Left lobe of liver (tissue), 2 donors: ENCODE data around the gene TPRG1L. TPM values are rescaled to one million over a fixed set of nuclear protein-coding genes. Genes with fewer than 3 reads are reported as not detected.
"Not testable (repeated sequence)": the region's sequence is repeated elsewhere in the genome, so short reads cannot be mapped to it uniquely, and the experiment has no call there.

Source experiments
- ATAC-seq: fragments of 200-7000 bp; cut with Tn5 transposase; one replicate; pipeline ENCODE4 v1.9.1; 2020; ENCODE audit warnings: mild to moderate bottlenecking, moderate library complexity
- DNase-seq: peaks from one replicate; pipeline ENCODE4 v3.0.0-alpha.2; 2020; ENCODE audit warnings: low spot score
- total RNA-seq: library from RNA; stranded (reverse); gene quantifications from one replicate; pipeline ENCODE4 v1.2.1, GENCODE V29; 2021
- donor health status: DM: no; HTN: no; CAD: no; lungs with moderate emphysema.
- donor health status: DM: no; HTN: yes; CAD: no.

Gene TPRG1L
- total RNA-seq, 1 donor from 2014 or later, result 49.9 TPM

DNA sequence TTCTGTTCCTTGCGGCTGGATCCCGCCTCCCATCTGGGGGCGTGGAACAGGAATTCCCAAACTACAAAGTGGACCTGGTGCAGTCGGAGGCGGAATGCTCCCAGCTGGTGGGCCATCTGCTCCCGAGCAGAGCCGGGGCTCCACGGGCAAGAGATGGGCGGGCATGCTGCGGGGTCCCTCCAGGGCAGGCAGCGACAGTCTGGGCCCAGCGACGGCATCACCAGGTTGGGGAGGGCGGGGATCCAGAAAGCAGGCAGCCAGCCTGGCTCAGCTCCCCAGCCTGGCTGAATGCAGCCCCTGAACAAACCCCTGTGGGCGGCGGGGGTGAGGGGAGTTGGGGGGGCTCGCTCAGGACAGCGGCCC is 17.1 kb upstream of the TPRG1L start:
- ATAC-seq, result no peak
- DNase-seq, result no peak

DNA sequence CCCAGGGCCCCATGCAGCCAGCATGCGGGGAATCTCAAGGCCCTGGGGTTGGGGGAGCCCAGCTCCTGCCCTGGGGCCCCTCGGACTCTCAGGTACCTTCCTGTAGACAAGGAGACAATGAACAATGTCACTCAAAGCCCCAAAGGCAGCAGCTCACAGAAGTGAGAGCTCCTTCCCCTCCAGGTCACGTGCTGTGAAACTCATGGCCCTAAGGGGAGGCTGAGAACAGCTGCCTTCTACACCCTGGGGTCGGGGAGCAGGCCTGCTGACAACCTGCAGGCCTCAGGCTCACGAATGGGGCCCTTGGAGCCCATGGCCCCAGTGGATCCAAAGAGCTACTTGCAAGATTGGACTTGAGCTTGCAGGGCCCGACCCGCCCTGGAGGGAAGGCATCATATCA is 16.7 kb upstream of the TPRG1L start:
- no peak for ATAC-seq
- no peak for DNase-seq

DNA sequence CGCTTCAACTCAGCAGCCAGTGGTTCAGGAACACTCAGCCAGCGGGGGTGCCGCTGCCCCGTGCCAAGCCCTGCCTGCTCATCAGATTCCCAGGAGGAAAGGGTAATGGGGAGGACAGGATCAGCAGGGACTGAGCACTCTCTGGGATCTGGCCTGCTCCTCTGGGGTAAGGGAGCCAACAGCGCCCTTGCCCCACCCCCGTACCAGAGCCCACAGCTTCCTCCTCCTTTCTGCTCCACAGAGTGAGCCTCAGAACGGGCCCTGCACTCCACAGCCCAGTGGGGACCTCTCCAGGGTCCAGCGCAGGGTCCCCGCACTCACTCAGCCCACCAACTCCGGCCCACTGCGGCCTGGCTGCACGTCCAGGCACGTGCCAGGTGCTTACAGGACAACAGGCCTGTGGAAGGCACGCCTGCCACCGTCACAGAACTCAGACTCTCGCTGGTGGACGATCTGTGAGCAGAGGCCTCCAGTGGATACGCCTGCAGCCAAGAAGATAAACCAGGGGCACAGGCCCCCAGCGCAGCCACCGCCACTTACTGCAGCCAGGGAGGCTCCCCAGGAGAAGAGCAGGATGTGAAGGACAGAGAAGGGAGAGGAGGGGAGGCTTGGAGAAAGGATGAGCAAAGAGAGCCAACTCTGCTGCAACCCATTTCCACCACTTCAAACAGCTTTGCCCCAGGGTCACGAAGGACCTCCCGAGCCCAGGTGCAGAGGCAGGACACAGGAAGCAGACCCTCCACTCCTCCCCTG is 15.6 kb upstream of the TPRG1L start:
- ATAC-seq (no peak), DNase-seq (no peak)

DNA sequence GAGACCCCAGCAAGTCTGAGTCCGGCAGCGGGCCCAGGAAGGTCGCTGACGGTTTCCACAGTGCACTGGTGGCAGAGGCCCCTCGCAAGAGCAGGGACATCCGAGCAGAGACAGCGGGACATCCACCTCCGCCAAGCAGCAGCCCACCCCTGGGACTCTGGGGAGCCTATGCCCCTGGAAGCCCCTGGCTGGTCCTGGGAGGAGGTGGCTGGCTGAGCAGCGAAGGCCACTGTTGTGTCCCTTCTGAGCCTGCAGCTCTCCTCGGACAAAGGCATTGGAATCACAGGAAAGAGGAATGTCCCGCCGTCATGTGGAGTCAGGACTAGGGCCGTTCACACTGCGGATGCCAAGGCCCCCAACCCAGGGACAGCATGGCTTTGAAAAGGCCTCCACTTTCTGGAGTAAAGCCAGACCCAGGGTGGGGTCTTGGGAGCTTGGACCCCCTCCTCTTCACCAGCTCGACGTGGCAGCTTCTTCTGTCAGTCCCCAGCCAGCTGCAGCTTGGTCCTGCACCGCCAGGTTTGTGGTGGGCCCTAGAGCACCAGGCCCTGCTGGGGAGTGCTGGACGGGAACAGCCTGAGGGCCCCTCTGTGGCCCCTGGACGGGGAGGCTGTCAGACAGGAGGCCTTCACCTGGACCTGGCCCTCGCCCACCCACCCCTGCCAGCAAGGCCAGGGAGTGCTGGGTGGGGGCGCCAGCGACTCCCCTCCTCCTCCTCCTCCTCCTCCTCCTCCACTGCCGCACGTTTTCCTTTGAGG is 14.9 kb upstream of the TPRG1L start:
- ATAC-seq, result no peak
- DNase-seq, result no peak

DNA sequence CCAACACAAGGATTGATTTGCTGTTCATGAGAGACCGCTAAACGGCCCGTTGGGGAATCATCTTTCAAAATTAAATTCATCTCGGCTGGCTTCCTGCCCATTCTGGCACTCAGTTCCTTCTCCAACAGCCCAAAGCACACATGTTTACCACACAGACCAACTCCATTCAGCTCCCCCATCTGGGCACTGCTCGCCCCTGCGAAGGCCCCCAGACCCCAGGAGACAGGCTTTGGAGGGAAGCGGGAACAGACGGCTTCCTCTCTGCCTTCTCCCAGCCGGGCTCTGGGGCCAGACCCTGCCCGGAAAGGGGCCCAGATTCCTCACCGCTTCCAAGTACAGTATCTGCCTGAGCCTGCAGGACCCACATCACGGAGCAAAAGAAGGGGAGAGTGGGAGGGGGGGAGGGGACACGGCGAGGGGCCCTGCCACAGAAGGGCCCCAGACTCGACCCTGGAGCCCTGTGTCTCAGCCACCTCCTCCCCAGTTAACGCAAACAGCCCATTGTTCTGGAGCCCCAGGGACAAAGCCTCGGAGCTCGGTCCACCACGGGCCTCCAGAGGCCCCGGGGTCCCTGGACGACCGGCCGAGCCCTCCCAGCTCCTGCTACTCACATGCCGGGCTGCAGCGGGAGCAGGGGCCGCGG is 14.2 kb upstream of the TPRG1L start:
- no peak for ATAC-seq
- DNase-seq, result no peak

DNA sequence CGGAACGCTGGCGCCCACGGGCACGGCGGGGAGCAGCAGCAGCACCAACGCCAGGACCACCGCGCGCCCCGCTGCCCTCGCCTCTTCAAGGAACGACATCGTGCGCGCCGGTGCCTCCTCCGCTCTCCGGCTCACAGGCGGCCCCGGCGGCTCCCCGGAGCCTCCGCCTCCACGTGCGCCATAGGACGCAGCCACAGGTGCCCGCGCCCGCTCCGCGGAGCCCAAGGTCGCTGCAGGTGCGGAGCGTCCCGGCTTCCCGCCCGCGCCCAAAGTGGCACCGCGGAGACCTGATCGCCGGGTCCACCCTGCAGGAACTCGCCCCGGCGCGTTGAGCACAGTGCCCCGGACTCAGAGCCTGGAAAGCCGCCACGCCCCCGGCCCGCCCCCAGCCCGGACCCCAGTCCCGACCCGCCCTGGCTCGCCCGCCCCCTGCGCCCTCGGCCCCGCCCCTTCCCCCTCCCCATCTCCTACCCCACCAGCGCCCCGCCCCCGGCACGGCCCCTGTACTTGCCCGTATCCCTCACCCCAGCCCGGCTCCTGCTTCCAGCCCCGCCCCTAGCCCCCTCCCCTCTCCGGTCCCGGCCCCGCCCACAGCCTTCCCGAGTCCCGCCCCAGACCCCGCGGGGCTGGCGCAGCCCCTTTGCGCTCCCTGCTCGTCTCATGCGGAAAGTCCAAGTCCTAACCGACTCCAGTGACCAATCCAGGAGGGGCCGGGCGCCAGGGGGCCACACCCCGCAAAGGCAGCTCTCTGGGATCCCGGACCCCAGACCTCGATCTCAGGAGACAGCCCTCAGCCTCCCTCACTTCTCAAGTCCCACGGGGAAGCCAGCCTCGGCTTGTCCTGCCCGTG is 13.4 kb upstream of the TPRG1L start, which contains the start of gene MEGF6:
Gene MEGF6 (minus strand): TSS at position 339 of the 850 bp plus-strand sequence. CDS start 240 bp downstream, at position 99.
- ATAC-seq, result peak; percentile 58

DNA sequence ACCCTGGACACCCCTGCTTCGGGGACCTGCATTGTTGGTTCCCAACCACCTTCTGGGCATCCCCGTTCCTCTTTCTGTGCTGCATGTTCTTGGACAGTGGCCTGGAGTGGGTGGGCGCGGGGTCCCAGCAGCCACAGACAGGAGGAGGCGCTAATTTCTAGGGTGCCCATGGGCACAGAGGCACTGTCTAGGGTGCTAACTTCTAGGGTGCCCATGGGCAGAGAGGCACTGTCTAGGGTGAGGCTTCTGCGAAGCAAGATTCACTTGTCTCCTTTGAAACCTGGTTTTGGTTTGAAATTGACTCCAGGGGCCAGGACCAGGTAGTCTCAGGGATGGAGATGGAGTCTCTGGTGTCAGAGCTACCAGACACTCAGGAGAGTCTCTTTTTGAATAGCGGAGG is 12.7 kb upstream of the TPRG1L start:
- ATAC-seq, result no peak
- DNase-seq, result no peak

More for the DNA sequence above, 13.4 kb upstream of the TPRG1L start, which contains the start of gene MEGF6:
- DNase-seq, result no peak

DNA sequence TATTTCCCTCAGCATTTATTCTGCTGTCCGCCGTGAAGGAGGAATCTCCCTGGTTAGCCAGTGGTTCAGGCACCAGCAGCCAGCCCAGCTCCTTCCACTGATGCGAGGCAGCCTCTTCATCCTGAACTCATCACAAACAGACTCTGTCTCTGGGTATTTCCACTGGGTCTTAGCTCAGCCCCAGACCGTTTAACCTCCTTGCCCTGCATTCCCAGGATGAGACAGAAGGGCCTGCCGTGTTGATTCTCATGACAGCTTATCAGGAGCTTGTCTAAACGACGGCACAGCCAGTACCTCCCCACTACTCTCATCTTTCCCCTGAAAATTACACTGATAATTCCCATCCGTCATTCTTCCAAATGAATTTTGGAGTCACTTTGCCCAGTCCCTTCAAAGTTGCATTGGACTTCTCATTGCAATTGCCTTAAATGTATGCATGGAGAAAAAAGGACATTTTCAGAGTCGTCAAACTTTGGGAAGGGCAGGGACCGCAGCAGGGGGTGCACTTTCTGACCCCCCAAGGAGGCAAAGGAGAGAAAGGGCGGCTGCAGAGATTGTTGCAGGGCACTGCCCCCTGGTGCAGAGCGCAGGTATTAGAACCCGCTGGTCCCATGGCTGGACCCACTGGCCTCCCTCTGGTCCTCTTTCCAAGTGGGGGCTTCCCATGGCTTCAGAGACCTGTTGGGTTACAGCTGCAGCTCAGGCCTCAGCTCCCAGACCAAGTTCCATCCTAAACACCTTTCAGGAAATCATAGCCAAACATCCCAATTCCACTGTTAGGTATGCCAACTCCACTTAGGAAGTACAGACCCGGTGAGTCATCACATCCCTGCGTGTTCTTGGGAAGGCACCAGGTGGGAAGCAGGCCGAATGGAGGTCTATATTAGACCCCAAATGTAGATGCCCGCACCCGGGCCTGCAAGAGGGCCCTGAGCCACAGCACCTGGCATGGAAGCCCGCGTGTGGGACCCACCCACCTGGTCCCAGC is 9.8 kb upstream of the TPRG1L start:
- no peak for DNase-seq
- ATAC-seq, result peak; percentile 52

DNA sequence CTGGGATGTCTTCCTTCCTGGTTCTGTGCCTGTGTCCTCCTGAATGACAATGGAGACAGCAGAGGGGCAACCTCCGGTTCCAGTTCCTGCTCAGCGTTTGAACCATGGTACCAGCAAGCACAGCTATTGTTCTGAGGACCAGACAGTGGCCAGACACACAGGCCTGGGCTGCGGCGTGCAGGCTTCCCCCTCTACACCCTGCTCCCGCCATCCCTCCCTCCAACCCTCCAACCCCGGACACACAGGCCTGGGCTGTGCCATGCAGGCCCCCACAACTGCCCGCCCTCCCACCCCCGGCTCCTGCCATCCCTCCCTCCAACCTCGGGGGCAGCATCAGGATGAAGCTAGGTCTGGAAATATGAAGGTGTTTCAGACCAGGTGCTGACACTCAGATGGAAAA is 8.0 kb upstream of the TPRG1L start:
- ATAC-seq, result no peak

DNA sequence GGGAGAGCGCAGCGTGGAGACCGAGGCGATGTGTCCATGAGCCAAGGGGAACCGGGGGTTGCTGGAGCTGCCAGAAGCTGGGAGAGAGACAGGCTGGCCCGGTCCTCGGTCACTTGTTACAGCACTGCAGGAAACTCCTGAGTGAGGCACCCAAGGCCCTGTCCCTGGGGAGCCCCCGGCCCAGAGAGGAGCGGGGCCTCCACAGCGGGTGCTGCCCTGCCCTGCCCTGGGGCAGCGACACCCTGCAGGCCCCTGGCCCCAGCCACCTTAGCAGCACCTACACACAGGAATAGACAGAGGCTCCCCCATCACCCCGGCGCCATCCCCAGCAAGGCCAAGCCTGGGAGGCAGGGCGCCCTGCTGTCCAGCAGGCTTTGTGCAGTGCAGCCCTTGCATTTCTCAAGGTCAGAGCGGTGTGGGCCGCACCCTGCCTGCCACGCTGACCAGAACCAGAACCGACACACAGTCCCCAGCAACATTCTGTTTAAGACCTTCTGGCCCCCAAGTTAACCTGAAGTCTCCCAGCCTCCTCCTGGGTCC is 6.9 kb upstream of the TPRG1L start:
- DNase-seq (no peak), ATAC-seq (no peak)

More for the DNA sequence above, 8.0 kb upstream of the TPRG1L start:
- no peak for DNase-seq

DNA sequence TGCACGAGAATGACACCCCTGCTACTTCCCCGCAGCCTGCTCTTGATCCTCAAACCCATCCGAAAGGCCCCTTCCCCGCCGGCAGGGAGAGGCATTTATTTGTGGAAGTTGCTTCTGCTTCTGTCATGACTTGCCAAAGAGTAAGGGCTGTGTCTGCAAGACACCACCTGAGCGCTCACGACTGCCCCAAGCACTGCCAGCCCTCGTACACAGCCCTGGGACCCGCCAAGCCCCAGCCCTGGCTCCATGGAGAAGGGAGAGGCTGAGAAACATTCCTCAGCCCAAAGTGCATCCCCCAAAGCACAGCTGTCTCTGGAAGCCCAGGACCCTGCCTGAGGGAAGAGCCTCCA is 6.3 kb upstream of the TPRG1L start:
- no peak for DNase-seq

DNA sequence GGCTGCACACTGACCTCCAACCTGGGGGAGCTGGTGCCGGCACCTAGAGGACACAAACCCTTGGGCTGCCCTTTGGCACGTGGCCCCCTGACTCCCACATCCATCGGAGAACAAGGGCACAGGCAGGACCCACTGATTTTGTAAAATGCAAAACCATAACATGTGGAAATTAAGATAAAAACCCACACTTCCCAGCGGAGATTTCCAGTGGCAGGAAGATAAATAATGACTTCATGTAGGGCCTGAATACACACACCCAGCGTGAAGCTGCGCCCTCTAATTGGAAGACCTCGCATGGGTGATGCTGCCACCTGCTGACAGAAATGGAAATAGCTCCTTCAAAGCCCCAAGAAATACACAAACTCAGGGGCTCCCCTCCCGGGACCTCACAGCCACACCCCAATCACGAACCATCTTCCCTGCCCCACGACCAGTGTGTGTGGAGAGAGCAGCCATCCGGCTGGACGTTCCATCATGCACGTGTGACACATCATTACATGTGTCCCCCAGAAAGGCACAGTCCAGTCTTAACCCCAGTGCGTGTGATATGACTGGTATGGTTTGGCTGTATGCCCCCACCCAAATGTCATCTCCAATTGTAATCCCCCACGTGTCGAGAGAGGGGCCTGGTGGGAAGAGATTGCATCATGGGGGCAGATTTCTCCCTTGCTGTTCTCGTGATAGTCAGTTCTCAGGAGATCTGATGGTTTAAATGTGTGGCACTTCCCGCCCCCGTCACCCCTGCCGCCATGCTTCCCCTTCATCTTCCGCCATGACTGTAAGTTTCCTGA is 5.7 kb upstream of the TPRG1L start:
- peak; percentile 63 for DNase-seq
- ATAC-seq, result peak; percentile 90

More for the DNA sequence above, 6.3 kb upstream of the TPRG1L start:
- no peak for ATAC-seq

DNA sequence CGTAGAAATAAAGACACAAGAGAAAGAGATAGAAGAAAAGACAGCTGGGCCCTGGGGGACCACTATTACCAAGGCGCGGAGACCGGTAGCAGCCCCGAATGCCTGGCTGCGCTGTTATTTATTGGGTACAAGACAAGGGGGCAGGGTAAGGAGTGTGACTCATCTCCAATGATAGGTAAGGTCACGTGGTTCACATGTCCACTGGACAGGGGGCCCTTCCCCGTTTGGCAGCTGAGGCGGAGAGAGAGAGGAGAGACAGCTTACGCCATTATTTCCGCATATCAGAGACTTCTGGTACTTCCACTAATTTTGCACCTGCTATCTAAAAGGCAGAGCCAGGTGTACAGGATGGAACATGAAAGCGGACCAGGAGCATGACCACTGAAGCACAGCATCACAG is 4.1 kb upstream of the TPRG1L start:
- no peak for ATAC-seq
- no peak for DNase-seq

DNA sequence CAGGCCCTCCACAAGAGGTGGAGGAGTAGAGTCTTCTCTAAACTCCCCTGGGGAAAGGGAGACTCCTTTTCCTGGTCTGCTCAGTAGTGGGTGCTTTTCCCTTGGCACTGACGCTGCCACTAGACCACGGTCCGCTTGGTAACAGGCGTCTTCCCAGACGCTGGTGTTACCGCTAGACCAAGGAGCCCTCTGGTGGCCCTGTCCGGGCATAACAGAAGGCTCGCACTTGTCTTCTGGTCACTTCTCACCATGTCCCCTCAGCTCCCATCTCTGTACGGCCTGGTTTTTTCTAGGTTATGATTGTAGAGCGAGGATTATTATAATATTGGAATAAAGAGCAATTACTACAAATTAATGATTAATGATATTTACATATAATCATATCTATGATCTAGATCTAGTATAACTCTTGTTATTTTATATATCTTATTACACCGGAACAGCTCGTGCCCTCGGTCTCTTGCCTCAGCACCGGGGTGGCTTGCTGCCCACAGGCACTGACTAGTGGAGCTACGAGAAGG is 3.6 kb upstream of the TPRG1L start:
- not testable (repeated sequence) for DNase-seq, ATAC-seq

DNA sequence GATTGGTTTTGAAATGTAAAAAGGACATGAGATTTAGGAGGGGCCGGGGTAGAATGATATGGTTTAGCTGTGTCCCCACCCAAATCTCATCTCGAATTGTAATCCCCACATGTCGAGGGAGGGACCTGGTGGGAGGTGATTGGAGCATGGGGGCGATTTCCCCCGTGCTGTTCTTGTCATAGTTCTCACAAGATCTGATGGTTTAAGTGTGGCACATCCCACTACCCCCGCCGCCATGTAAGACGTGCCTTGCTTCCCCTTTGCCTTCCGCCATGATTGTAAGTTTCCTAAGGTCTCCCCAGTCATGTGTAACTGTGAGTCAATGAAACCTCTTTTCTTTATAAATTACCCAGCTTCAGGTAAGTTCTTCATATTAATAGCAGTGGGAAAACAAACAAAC is 2.7 kb upstream of the TPRG1L start:
- ATAC-seq, result not testable (repeated sequence)

DNA sequence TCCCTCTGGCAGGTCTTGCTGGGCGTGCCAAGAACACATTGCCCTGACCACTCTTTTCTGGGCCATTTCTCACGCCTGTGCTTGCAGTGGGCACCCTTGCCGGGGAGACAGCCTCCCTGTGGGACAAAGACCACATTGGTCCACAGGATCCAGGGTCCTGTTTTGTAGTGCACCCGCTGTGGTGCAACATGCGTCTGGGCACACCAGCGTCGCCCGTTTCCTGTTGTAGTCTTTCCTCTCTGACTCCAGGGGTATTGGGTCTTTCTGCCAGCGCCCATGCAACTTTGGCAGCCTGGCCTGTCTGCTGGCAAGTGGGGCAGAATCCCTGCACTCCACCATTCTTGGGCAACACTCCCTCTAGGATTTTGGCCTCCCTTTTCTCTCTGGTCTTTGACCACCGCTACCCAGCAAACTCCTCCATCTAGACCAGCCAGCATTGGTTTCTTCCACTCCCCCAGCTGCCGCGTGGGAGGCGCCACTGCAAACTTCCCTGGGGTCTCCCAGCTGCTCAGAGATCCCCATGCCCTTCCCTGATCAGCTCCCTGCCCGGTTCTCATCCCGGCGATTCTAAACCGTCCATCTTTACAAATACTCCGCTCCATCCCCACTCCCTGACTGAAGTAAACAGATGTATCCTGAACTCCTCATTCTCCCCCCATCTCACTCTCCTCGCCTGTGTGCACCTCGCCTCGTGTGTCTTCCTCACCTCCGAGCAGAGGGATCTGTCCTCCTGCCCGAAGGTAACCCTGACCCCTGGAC is 1.2 kb upstream of the TPRG1L start:
- ATAC-seq, result no peak
- DNase-seq, result no peak

More for the DNA sequence above, 2.7 kb upstream of the TPRG1L start:
- not testable (repeated sequence) for DNase-seq

DNA sequence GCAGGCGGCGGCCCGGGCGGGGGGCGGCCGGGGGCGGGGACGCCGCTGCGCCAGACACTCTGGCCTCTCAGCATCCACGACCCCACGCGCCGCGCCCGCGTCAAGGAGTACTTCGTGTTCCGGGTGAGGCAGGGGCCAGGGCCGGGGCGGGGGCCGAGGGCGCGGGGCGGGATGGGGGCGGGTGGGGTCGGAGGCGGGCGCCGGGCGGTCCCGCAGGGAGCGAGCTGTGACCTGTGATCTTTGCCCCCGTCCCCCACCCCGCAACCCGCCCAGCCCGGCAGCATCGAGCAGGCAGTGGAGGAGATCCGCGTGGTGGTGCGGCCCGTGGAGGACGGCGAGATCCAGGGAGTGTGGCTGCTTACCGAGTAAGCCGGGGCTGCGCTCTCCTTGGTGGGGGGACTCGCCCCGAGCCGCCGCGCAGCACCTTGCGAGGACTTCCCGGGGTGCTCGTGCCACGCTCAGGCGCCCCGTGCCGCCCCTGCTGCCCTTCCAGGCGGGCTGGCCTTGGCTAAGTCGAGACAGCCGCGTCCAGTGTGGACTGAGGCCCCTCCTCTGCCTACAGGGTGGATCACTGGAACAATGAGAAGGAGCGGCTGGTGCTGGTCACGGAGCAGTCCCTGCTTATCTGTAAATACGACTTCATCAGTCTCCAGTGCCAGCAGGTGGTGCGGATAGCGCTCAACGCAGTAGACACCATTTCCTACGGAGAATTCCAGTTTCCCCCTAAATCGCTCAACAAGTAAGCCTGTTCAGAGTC is 514 bp downstream of the TPRG1L start:
- DNase-seq, result peak; percentile 76

More for the DNA sequence above, 514 bp downstream of the TPRG1L start:
- peak; percentile 70 for ATAC-seq
